GM10248 (cell line): ENCODE results near the gene KIF9.

Source experiments
- CTCF ChIA-PET: fragments of 300-600 bp; sonication (Branson Sonifier 250); formaldehyde crosslinking; extraction: SDS; loops from one replicate; lab custom pipeline; 2021; ENCODE audit warnings: antibody characterized with exemption; lab: Yijun Ruan, JAX
- POLR2A ChIA-PET: fragments of 350-650 bp; sonication (Branson Sonifier 250); formaldehyde crosslinking; extraction: SDS; loops from one replicate; lab custom pipeline; 2020; ENCODE audit warnings: antibody characterized with exemption; lab: Yijun Ruan, JAX
- DNase-seq: peaks from one replicate; pipeline ENCODE4 v3.0.0; 2012; ENCODE audit errors: extremely low spot score
- TF ChIP-seq, protein P1 (sequence below): IDR thresholded peaks from 2 replicates; pipeline ENCODE4 v1.5.1; 2012; ENCODE audit warnings: mild to moderate bottlenecking, low read depth; ENCODE audit errors: extremely low read depth, missing control alignments, control extremely low read depth

KIF9 gene

DNA sequence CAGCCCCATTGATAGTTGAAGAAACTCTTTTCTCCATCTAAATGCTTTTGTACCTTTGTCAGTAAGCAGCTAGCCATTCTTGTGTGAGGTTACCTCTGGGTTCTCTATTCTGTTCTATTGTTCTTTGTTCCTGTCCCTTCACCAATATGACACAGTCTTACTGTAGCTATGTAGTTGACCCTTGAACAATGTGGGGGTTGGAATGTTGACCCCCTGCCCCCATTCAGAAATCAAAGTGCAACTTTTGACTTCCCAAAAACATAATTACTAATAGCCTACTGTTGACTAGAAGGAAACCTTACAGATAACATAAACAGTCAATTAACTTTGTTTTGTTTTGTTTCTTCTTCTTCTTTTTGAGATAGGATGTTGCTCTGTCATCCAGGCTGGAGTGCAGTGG, 18.9 kb upstream of the KIF9 start:
- POLR2A ChIA-PET, result interaction anchor here (0.6 kb wide), 1 partner anchor 11 kb away, joined by 3 read pairs; no protein-coding TSS in a partner anchor
- CTCF ChIA-PET, result interaction anchor here (1.0 to 4.1 kb wide), 4 partner anchors 10 to 20 kb away, joined by 4 to 24 read pairs (median 14); partner anchors contain the start of gene KIF9
- no peak for DNase-seq
- TF ChIP-seq, protein P1, sequence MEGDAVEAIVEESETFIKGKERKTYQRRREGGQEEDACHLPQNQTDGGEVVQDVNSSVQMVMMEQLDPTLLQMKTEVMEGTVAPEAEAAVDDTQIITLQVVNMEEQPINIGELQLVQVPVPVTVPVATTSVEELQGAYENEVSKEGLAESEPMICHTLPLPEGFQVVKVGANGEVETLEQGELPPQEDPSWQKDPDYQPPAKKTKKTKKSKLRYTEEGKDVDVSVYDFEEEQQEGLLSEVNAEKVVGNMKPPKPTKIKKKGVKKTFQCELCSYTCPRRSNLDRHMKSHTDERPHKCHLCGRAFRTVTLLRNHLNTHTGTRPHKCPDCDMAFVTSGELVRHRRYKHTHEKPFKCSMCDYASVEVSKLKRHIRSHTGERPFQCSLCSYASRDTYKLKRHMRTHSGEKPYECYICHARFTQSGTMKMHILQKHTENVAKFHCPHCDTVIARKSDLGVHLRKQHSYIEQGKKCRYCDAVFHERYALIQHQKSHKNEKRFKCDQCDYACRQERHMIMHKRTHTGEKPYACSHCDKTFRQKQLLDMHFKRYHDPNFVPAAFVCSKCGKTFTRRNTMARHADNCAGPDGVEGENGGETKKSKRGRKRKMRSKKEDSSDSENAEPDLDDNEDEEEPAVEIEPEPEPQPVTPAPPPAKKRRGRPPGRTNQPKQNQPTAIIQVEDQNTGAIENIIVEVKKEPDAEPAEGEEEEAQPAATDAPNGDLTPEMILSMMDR, result no peak

DNA sequence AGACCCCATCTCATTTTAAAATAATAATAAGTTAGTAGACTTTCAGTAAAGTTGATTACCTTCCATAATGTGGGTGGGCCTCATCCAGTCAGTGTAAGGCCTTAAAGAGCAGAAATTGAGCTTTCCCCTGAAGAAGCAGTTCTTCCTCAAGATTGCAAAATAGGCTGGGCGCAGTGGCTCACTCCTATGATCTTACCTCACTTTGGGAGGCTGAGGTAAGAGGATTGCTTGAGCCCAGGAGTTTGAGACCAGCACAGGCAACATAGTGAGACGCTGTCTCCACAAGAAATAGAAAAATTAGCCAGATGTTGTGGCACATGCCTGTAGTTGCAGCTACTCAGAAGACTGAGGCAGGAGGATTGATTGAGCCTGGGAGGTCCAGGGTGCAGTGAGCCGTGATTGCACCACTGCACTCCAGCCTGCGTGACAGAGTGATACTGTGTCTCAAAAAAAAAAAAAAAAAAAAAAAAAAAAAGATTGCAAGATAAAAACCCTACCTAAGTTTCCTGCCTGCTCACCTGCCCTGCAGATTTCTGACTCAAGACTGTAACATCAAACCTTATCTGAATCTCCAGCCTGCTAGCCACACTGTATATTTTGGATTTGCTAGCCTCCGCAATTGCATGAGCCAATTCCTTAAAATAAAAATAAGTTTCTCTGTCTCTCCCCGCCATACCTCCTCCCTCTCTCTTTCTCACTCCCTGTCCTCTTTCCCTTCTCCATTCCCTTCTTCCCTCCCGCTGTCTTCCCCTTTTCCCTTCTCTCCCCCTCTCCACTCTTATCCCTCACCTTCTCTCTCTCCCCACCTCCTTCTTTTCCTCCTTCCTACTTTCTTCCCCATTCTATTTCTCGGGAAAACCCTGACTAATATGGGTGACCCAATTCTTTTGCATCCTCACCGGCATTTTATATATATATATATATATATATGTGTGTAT, 17.1 kb upstream of the KIF9 start:
- ChIA-PET POLR2A (interaction anchor here (0.6 kb wide), 1 partner anchor 31 kb away, joined by 3 read pairs; no protein-coding TSS in a partner anchor), CTCF (interaction anchor here (0.7 to 3.3 kb wide), 3 partner anchors 11 to 18 kb away, joined by 3 to 9 read pairs (median 3); partner anchors contain the start of gene KIF9)

DNA sequence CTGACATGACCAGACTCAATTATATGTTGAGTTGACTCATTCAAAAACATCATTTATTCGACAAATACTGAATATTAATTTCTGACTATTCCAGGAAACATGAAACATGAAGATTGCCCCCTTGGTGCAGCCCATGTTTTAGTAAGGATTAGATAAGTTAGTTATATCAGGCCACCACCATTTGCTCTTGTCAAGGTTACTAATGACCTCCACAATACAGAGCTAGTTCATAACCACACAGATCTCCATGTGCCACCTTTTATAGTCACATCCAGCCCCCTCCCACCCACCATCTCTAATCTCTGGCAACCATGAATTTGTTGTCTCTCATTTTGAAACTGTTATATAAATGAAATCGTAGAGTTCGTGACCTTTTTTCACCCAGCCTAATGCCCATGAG, 15.8 kb upstream of the KIF9 start:
- TF ChIP-seq, protein P1, result no peak
- DNase-seq, result no peak
- ChIA-PET CTCF (interaction anchor here (0.7 to 1.0 kb wide), 2 partner anchors 12 to 13 kb away, joined by 3 read pairs; no protein-coding TSS in a partner anchor), POLR2A (no interaction called here)

More for the DNA sequence above, 17.1 kb upstream of the KIF9 start:
- DNase-seq, result no peak
- TF ChIP-seq, protein P1, result no peak

DNA sequence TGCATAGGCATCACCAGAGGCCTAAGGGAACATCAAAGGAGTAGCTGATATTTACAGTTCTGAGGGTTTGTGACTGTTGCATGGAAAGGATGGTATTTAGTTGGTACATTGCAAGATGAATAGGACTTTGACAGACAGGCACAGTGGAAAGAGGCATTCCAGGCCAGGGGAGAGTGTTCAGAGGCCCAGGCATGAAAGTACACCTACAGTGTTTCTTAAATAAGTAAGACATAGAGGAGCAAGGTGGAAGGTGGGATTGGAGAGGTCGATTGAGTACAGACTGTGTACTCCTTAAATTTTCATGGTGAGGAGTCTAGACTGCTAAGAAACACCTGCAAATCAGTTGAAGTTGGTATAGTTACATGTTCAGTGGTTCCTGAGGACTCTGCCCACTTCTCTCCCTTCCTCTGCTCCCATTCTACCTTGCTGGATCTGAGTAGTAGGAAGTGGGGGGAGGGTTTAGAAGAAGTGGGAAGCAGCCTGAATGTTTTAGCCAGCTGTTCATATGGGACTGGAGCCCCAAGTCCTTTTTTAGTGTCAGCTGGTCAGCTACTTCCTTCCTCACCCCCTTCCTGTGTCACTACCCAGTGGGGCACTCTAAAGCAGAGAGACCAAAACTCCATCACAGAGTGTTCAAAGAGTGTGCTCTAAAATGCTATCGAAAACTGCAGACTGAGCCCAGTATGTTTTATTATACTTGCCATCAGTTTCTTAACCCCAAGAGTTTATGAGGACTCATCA, 14.1 kb upstream of the KIF9 start:
- TF ChIP-seq, protein P1, result no peak
- CTCF ChIA-PET, result interaction anchor here (1.0 to 1.5 kb wide), 6 partner anchors 8 to 214 kb away, joined by 3 read pairs; no protein-coding TSS in a partner anchor
- POLR2A ChIA-PET, result no interaction called here
- no peak for DNase-seq

DNA sequence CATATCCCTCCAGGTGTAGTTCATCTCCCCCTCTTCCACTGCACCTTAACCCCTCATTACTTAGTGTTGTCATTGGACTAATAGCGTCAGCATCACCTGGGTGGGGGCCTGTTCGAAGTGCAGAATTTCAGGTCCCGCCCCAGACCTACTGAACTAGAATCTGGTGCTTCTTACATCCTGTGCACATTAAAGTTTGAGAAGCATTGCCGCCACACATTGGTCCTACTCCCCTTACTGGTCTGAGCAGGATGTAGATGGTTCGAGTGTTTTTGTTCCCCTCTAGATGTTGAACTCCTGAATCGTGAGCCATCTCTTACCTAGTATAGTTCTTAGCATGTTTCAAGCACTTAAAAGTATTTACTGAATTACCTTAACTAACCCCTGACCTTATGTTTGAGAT, 13.4 kb upstream of the KIF9 start:
- CTCF ChIA-PET, result interaction anchor here (1.1 to 1.9 kb wide), 4 partner anchors 9 to 213 kb away, joined by 3 to 9 read pairs (median 3); no protein-coding TSS in a partner anchor
- no peak for DNase-seq
- TF ChIP-seq, protein P1, result no peak
- POLR2A ChIA-PET, result interaction anchor here (0.5 kb wide), 1 partner anchor 1712 kb away, joined by 4 read pairs; no protein-coding TSS in a partner anchor

DNA sequence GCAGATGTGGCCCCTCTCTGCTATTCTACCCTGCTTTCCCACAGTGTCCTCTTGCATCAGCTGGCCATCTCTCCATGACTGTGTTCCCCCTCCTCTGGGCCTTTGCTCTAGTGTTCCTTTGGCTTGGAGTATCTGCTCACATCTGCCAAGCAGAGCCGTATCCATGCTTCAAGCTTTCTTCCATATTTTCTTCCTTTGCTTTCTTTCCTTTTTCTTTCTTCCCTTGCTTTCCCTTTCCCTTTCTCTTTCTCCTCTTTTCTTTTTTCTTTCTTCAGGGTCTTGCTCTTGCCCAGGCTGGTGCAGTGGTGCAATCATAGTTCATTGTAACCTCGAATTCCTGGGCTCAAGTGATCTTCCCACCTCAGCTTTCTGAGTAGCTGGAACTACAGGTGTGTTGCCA, 12.7 kb upstream of the KIF9 start:
- CTCF ChIA-PET, result interaction anchor here (0.9 to 1.9 kb wide), 4 partner anchors 9 to 32 kb away, joined by 3 to 9 read pairs (median 6); no protein-coding TSS in a partner anchor

More for the DNA sequence above, 12.7 kb upstream of the KIF9 start:
- DNase-seq, result no peak
- TF ChIP-seq, protein P1, result no peak
- POLR2A ChIA-PET, result interaction anchor here (0.5 to 0.6 kb wide), 2 partner anchors 29 to 1712 kb away, joined by 3 to 4 read pairs; no protein-coding TSS in a partner anchor
